GM12801 (cell line): ENCODE results near the gene IL1RAPL1.

Experiments used
- TF ChIP-seq, protein P1 (sequence below): IDR thresholded peaks from one replicate; pipeline ENCODE4 v1.5.1; 2011; ENCODE audit warnings: control low read depth; ENCODE audit not compliant: insufficient read length; ENCODE audit errors: extremely low read depth

The IL1RAPL1 gene

DNA sequence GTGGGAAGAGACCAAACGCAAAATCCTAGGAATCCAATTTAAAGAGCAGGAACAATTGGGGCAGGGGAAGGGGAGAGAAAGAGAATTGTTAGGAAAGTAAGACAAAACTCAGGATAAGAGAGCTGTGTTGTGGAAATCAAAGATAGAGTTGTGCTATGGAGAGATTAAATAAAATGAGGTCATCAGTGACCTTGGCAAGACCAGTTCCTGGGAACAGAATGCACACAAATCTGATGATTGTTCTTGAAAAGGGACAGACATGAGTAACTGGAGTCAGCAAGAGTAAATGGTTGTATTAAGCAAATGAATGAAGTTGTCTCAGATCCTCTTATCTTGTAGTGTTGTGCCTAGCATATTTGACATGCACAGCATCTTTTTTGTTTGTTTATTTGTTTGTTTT lies 267.4 kb downstream of the IL1RAPL1 start:
- TF ChIP-seq, protein P1, sequence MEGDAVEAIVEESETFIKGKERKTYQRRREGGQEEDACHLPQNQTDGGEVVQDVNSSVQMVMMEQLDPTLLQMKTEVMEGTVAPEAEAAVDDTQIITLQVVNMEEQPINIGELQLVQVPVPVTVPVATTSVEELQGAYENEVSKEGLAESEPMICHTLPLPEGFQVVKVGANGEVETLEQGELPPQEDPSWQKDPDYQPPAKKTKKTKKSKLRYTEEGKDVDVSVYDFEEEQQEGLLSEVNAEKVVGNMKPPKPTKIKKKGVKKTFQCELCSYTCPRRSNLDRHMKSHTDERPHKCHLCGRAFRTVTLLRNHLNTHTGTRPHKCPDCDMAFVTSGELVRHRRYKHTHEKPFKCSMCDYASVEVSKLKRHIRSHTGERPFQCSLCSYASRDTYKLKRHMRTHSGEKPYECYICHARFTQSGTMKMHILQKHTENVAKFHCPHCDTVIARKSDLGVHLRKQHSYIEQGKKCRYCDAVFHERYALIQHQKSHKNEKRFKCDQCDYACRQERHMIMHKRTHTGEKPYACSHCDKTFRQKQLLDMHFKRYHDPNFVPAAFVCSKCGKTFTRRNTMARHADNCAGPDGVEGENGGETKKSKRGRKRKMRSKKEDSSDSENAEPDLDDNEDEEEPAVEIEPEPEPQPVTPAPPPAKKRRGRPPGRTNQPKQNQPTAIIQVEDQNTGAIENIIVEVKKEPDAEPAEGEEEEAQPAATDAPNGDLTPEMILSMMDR, result no peak

- TF ChIP-seq, protein P1, result no peak
Observed at GRCh38 chrX:28876408-28876807, 289.2 kb downstream of the IL1RAPL1 start.

GRCh38 chrX:28876901-28877300 lies 289.7 kb downstream of the IL1RAPL1 start:
- TF ChIP-seq, protein P1, result no peak

GRCh38 chrX:28880136-28880535 lies 292.9 kb downstream of the IL1RAPL1 start:
- TF ChIP-seq, protein P1, result no peak

- TF ChIP-seq, protein P1, result no peak
Observed at GRCh38 chrX:28884823-28885222, 297.6 kb downstream of the IL1RAPL1 start.

GRCh38 chrX:28888416-28888815 lies 301.2 kb downstream of the IL1RAPL1 start:
- TF ChIP-seq, protein P1, result no peak

DNA sequence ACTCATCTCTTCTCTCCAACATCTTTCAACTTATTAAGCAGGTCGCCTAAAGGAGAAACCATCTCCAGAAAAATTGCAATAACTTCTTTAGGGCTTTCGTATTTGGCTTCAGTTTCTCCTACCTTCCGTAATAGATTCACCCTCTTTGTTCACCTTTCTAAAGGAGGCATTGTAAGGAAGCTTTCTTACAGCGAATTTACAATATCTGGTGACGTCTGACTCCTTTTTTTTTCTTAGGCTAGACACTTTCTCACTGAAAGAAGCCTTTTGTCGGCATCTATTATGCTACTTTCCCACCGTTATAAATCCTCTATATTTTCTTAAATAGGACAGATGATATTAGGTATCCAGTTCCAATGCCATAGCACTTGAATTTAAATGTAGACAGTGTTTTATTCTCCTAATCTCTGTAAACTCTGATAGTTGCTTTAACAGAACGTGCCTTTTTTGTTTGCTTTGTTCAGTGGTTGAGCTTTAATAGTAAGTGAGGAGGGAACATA lies 302.4 kb downstream of the IL1RAPL1 start:
- TF ChIP-seq, protein P1, result no peak
